ENCODE measurements around the gene SLC31A1.

GRCh38 chr9:113179839-113180238 is 41.5 kb upstream of the SLC31A1 start:
- TF ChIP-seq CTCF (IDR thresholded peaks at IDR 0.05; ENCODE audit: insufficient read depth, low read length, poor library complexity, severe bottlenecking), result no peak
- TF ChIP-seq EZH2phosphoT487 (conservative IDR thresholded peaks at IDR 0.05; ENCODE audit: low read length), result no peak
